HG03025 (cell line): ENCODE data around the gene CHST11.
"Not testable (repeated sequence)": the region's sequence is repeated elsewhere in the genome, so short reads cannot be mapped to it uniquely, and the experiment has no call there.

ENCODE experiments used
- ATAC-seq: cut with Tn5 transposase; IDR thresholded peaks from one replicate; pipeline ENCODE4 v1.9.1; 2021; ENCODE audit warnings: mild to moderate bottlenecking, moderate library complexity; ENCODE audit not compliant: unreplicated experiment, low FRiP score

CHST11 gene

DNA sequence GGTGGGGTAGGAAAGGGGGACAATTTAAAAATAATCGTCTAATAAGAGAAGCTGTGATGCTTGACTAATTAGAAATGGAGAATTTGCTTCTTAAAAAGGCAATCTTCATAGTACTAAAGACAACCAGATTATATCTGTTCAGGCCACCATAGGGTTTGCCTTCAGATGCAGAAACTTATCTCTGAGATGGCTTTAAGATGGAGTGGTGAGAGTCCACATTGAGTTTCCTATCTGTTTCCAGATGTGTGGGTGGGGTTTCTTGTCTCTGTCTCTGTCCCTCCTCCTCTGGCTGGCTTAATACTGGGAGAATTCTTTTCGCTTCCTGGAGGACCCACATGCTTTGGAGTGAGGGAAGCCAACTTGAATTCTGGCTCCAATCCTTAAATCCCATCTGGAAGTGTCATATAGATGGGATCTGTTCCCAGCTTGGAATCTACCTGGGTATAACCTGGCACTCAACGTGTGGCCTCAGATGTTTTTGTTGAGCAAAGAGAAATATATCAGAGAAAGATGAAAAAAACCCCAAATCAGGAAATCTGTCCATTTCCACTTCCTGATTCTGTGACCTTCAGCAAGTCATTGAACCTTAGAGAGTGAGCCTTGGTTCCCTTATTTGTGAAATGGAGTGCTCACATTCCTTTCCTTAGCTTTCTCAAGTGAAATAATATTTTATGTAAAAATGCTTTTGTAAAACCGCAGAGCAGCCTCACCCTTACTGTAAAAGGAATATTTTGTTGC is 66.4 kb downstream of the CHST11 start:
- ATAC-seq: no peak

DNA sequence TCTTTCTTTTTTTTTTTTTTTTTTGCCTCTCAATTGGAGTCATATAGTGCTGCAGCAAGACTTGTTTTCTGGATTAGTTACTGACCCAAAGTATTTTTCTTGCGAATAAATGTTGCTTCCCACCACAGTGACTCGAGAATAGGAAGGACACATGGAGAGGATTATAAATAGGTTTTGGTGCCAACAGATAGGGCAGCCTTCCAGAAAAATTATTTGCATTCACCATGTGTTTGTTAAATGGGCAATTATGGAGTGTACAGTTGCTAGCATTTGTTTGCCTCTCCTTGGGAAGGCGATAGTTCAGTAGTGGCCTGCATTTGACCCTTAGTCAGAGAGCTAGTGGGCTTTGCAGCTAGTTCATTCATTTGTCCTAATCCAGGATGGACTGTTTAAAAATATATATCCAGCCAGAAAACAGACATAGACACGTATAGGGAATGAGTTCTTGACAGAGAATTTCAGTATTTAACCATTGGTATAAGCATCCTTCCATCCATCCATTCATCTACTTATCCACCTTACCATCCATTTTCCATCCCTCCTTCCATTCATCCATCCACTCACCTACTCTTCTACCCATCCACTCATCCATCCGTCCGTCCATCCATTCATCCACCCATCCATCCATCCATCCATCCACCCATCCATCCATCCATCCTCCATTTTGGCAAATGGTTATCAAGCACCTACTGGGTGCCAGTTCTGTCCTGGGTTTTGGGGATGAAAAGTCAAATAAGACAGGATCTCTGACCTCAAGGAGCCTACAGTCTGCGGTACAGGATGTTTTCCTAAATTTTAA is 67.5 kb downstream of the CHST11 start:
- no peak for ATAC-seq

DNA sequence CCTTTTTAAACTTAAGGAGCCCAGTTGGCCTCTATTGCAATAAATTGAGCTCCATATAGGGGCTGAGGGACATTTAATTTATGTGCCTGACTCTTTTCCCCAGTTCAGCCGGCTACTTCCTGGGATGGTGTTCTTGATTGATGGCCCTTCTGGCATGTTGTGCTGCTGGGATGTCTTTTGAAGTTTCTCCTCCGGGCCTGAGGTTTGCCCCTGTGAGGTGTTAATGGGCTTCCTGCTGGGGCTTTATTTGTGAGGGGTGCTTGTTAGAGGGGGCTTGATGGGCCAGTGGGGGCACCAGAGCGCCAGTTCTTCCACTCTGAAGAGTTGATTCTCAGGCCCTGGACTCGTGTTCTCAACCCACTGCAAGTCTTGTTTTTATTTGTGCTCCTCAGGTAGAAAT is 69.6 kb downstream of the CHST11 start:
- ATAC-seq: no peak

DNA sequence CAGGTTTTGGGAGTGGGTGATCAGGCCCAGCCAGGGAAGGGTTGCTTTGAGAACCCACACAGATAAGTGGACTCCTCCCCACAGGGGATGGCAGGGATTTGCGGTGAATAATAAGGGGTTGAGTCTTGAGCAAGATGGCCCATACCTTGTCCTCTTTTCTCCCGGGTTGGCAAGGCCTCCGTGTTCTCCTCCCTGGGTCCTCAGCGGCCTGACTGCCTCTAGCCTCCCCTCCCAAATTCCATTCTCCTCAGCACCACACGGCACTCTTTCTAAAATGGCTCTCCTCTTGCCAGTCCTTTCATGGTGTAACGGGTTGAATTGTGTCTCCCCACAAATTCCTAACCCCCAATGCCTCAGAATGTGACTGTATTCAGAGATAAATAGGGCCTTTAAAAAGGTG is 70.0 kb downstream of the CHST11 start:
- ATAC-seq: no peak

DNA sequence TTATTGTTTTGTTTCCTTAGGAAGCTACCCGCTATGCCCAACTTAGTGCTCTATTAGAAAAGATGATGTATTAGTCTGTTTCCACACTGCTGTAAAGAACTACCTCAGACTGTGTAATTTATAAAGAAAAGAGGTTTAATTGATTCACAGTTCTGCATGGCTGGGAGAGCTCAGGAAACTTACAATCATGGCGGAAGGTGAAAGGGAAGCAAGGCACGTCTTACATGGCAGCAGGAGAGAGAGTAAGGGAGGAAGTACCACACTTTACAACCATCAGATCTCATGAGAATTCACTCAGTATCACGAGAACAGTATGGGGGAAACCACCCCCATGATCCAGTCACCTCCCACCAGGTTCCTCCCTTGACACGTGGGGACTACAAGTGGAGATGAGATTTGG is 70.9 kb downstream of the CHST11 start:
- ATAC-seq: not testable (repeated sequence)

DNA sequence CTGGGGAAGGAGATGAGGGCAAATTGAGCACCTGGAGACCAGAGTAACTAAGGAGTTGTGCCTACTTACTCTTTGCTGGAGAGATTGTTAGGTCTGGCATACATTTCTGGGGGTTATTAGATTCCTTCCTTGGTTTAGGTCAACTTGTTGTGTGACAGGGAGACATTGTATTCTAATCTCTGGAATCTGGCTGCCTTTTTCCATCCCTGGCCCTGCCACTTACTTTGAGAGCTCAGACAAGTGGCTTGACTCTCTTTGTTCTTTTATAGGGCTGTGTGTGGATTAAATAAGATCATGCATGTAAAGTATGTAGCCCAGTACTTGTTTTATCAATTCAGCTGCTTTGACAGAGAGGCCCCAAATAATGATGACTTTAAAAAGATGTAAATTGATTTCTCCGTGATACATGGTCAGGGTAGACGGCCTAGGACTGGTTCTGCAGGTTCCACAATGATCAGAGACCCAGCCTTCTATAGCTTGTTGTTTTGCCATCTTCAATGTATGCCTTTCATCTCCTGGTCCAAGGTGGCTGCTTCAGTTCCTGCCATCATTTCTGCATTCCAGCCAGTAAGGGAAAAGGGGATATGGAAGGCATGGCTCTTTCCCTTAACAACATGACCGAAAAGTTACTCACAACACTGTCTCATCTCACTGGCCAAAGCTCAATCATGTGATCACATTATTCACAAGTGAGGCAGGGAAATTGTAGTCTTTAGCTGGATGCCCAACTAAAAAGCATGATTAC is 72.6 kb downstream of the CHST11 start:
- ATAC-seq: no peak

DNA sequence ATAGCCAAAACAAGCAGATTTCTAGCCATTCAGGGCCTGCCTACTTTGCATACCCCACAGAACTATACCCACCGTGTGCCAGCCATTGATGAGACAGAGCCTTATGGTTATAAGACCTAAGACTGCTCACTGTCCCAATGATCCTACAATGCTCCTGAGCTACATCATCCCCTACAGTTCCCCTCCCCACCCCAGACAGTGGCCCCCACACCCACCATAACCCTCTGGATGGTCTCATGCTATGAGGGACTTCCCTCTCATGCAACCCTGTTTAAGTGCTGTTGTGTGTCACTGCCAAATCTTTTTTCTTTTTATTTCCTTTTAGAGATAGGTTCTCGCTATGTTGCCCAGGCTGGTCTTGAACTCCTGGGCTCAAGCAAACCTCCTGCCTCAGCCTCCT is 75.9 kb downstream of the CHST11 start:
- ATAC-seq: no peak

DNA sequence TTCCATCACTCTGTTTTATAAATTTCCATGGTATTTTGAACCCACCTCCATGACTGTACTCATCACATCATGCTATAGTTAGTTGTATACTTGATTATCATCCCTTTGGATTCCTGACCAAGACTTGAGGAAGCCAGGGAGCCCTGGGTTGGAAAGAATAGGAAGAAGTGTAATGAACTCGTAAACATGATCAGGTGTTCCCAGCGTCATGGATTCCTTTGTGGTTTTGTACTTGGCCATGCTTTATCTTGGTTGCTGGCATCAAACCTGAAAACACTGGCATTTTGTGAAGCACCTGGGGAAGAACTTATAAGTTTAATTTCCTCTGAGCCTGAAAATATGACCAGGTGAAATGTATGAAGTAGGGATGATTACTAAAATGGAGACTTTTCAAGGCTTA is 76.4 kb downstream of the CHST11 start:
- ATAC-seq: no peak

DNA sequence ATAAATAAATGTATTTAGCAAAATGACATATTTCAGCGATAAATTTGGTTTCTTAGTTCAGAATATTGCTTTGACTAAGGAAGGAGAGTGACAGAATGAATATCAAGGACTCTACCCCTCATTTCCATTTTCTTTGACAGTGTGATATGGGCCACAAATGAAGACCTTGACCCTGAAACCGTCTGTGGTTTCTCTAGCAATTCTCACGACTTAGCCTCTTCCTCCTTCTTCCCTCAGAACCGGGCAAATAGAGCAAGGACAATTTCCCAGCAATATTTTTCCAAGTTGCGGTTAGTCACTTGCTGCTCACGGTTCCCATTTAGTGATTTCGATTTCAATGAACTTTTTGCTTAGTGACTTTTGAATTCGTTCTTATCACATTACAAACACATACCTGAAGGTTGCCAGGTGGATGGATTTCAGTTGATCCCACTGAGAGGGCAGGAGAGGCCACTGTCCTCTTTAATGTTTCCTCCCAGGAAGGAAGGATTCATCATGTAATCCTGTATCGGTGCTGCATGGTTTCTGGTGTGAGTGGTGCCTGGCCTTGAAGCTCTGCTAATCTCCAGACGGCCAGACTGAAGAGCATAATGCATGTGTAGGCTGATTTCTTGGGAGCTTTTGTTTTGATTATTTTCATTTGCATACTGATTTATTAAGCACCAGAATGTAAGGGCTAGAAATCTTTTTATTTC is 77.6 kb downstream of the CHST11 start:
- no peak for ATAC-seq

DNA sequence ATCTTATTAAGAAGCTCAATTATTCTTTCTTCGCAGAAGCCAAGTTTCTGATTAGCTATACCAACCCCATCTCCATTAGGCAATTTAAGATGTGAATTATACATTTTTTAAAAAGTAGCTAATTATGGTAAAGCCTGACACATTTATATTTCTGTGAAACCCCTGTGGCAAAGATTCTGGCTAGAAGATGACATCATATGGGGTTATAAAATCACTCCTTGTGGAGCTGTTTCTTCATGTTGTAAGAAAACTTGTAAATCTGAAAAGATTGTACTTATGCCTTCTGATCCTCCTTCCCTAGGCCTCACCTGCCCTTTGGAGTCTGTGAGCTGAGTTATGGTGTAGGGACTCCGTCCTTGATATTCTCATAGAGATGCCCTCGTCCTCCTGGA is 78.1 kb downstream of the CHST11 start:
- no peak for ATAC-seq

DNA sequence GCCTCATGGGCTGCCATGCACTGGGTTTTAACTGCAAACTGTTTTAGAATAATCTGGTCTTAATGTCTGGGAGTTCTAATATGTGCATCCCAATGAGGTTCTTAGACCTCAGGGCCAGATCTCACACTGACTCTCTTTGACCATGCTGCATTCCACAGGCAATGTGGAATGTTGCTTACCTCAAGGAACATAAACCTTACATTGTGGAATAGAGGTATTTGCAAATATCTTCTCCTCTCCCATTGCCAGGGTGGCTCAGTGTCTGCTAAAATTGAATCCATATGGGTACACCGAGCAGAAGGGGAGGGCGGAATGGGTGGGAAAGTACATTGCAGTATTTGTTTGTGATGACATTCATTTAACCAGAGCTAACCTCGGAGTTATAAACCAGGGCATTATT is 78.6 kb downstream of the CHST11 start:
- no peak for ATAC-seq

DNA sequence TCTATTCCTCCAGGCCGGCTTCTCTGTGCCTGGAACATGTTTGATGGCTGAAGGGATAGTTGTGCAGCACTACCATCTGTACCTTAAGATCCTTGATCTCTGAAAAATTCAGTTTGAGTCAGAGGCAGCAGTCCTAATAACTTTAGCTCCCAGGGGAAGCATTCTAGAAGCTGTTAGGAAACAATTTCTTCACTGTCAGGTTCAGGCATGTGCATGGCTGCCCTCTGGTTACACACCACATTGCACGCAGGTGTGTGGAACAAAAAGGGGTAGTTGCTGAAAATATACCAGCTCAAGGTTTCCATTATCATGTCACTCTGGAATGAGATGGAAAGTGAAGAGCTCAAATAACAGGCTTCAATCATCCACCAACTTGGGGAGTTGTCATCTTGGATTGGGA is 80.1 kb downstream of the CHST11 start:
- ATAC-seq: no peak

DNA sequence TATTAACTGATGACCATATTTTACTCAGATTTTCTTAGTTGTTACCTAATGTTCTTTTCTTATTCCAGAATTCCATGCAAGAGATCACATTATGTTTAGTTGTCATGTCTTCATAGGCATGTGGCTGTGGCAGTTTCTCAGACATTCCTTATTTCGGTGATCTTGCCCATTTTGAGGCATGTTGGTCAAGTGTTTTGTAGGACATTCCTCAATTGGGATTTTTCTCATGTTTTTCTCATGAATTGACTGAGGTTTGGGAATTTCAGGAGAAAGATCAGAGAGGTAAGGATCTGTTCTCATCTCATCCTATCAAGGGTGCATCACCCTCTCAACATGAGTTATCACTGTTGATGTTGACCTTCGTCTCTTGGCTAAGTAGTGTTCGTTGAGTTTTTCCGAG is 81.3 kb downstream of the CHST11 start:
- ATAC-seq: no peak

DNA sequence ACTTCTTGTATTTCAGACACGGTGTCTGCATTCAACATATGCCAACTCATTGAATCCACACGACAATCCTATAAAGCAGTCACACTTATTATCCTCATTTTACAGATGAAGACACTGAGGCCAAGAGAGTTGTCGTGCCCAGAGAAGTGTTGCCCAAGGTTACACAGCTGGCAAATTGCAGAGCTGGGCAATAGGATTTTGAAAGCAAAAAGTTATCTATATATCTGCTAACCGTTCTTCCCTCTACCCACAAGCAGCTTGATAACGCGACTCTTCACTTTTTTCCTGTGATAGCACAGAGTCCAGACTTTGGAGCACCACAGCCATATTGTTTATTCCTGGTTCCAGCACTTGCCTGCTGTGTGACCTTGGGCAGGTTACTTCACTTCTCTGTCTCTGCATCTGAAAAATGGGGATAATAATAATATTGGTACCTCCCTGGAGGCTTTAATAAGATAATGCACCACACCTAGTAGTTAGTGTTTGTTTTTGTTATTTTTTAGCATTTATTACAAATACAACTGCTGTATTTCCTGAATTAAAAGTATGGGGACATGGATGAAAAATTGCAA is 82.2 kb downstream of the CHST11 start:
- no peak for ATAC-seq

DNA sequence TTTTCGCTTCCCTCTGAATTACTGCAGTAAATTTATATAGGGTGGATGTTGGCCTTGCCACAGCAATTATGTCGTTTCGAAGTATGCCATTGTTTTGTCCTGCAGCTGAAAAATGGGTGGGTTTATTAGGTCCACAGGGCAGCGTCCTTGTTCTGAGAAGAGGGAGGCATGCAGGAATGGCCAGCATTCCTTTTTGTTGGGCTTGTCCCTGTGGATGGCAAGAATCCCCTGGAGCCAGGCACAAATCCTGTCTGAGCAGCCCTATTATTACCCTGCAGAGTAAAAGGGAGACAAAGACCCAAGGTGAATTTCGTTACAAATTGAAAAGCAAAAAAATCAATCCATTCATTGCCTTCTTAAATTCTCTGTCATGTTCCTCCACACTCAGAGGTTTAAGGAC is 88.1 kb downstream of the CHST11 start:
- ATAC-seq: no peak

DNA sequence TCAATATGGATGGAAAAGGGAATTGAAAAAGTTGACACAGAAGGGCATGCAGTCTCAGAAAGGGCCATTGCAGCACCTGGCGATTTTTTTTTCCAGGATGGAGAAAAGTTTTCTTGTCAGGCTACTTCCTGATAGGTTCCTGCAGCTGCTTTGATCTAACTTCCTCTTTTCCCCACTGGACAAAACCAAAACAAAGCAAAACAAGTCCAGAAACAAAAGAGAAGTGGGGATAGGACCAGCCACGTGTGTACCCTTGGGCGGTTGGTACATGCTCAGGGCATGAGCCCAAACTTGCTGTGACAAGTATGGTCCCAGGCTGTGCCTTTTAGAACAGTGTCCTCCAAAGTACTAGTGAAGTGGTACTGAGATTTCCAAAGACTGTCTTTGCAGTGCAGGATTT is 89.8 kb downstream of the CHST11 start:
- ATAC-seq: no peak

DNA sequence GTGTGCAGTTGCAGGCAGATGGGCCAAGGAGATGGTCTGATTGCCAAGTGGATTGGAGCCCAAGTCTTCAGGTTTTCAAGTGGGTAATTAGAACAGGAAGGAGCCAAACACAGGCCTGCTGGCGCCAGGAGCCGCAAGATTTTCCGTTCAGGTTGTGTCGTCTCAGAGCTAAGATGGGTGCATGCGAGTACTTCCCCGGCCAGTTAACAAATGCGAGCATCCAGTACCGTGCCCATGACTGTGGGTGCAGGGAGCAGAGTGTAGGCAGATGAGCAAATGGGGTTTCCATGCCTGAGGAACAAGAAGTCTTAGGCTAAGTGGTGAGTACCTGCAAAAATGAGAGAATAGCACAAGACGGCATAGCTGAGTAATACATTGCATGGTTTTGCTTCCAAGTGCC is 90.5 kb downstream of the CHST11 start:
- no peak for ATAC-seq

DNA sequence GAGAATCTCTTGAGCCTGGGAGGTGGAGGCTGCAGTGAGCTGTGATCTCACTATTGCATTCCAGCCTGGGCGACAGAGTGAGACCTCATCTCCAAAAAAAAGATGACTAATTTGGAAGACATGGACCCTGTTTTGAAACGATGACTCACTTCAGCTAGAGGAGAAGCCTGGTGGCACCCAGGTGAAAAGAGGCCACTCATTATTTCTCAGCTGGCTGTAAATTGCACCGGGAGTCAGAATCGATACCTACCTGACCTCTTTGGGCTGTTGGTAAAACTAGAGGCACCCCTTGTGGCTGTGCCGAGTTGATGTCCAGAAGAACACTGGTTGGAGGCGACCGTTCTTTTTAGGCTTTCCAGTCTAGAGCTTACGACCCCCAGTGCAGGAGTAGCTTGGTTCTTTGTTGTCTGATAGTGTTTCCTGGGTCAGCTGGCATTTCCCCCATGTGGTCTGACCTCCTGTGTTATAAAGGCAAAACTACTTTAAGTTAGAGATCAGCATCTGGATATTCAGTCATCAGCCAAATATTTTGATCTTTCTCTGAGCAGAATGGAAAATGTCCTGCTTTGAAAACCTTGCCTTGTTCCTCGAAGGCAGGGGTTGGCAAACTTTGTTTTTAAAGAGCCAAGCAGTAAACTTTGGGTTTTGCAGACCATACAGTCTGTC is 93.2 kb downstream of the CHST11 start:
- no peak for ATAC-seq

DNA sequence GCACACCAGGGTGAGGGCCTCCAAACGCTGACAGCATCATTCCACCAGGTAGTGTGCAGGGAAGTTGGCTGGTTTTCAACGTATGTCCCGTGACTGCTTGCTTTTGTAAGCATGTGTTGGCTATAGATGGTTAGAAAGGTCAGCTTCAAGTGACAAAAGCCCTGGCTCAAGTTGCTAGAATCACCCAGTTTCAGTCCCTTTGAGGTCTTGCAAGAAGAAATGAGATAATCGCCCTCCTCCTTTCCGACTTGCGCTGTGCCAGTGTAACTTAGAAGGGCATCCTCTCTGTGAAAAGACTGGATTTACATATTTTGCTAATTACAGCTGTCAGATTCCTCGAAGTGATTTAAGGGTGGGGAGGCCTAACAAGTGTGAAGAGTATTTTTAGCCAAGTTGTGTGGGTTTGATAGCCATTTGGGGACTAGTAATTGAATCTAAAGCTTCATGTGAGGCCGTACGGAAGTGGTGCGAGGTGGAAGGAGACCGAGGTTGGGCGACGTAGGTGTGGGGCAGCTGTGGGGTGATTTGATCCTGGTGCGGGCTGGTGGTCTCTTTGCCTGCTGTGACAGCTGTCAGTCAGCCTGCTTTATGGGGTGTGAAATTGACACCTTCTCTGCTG is 94.7 kb downstream of the CHST11 start:
- no peak for ATAC-seq

DNA sequence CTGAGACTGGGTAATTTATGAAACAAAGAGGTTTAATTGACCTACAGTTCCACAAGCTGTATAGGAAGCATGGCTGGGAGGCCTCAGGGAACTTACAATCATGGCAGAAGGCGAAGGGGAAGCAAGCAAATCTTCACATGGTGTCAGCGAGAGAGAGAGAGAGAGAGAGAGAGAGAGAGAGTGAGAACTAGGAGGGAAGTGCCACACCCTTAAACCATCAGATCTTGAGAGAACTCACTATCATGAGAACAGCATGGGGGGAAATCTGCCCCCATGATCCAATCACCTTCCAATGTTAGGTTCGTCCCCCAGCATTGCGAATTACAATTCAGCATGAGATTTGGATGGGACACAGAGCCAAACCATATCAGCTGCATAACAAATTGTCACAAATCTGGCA is 96.7 kb downstream of the CHST11 start:
- no peak for ATAC-seq
